K562 (cell line): ENCODE data around the gene HOXA10. TPM values are rescaled to one million over a fixed set of nuclear protein-coding genes. Genes with fewer than 3 reads are reported as not detected.

Experiments
- ATAC-seq: fragments of 200-7000 bp; cut with Tn5 transposase; 3 replicates; pipeline ENCODE4 v1.9.1; 2020; ENCODE audit warnings: moderate library complexity
- BruUV-seq: library from RNA; stranded (reverse); fragments of 400-500 nt; replicated peaks from 2 replicates; lab custom pipeline; 2021; lab: Mats Ljungman, UMichigan
- CTCF ChIA-PET: fragments of 300-600 bp; formaldehyde crosslinking; extraction: SDS; loops from one replicate; lab custom pipeline; 2021; ENCODE audit warnings: low intra/inter-chr PET ratio; lab: Yijun Ruan, JAX
- POLR2A ChIA-PET: fragments of 300-600, 350-650 bp; sonication (Branson Sonifier 250); formaldehyde crosslinking; extraction: SDS; loops from one replicate; lab custom pipeline; 2021; ENCODE audit warnings: antibody characterized with exemption, inconsistent platforms; lab: Yijun Ruan, JAX
- DNase-seq, 4 experiments: peaks; one replicate each; pipeline versions ENCODE4 v3.0.0 to v3.0.0-alpha.2; 2011 to 2018; ENCODE audit warnings: low spot score in 3 of 4, mixed read lengths in 3 of 4; ENCODE audit errors: extremely low read depth in 1 of 4
- FAIRE-seq: peaks from 2 replicates; lab custom pipeline; 2011; peaks lifted over from hg19 to GRCh38; lab: Jason Lieb, UNC
- H2AFZ ChIP-seq: 2 replicates; pipeline ENCODE4 v1.6.0; 2011; ENCODE audit warnings: low read depth, low read length, control low read depth, inconsistent platforms
- H3K27ac ChIP-seq: fragments of 200-600 bp; 3 replicates; pipeline ENCODE4 v1.8.0; 2011; ENCODE audit warnings: low read depth, mild to moderate bottlenecking, control low read depth, inconsistent platforms, low read length, moderate library complexity, mixed read lengths; ENCODE audit errors: extremely low read depth
- H3K27me3 ChIP-seq, 2 experiments: fragments of 300-600 bp in 1 of 2; 2 replicates in 1 of 2; 3 replicates in 1 of 2; pipeline versions ENCODE4 v1.6.0 to v1.8.0; 2011; ENCODE audit warnings: inconsistent platforms in 2 of 2, low read length in 2 of 2, mild to moderate bottlenecking in 1 of 2, mixed read lengths in 1 of 2, moderate library complexity in 1 of 2; ENCODE audit not compliant: control insufficient read depth in 2 of 2, insufficient read depth in 2 of 2
- H3K36me3 ChIP-seq: fragments of 300-600 bp; 3 replicates; pipeline ENCODE4 v1.8.0; 2011; ENCODE audit warnings: mild to moderate bottlenecking, low read length, inconsistent platforms; ENCODE audit not compliant: control insufficient read depth, insufficient read depth
- H3K4me1 ChIP-seq, 2 experiments: fragments of 200-600 bp in 1 of 2; replicated peaks in 1 of 2; 2 replicates in 1 of 2; 3 replicates in 1 of 2; pipeline versions ENCODE4 v1.5.1 to v1.8.0; 2011; ENCODE audit warnings: inconsistent platforms in 2 of 2, low read length in 2 of 2, mild to moderate bottlenecking in 1 of 2, mixed read lengths in 1 of 2, moderate library complexity in 1 of 2; ENCODE audit not compliant: control insufficient read depth in 2 of 2, insufficient read depth in 2 of 2
- H3K4me2 ChIP-seq: 2 replicates; pipeline ENCODE4 v1.6.1; 2011; ENCODE audit warnings: low read length, control low read depth, inconsistent platforms, mixed read lengths; ENCODE audit not compliant: insufficient read depth
- H3K4me3 ChIP-seq: fragments of 200-600 bp; sonication (generic), shearing (Covaris generic); 2 replicates; pipeline ENCODE4 v1.5.1; 2016; ENCODE audit warnings: control low read depth, inconsistent platforms
- H3K79me2 ChIP-seq: fragments of 200-600 bp; 3 replicates; pipeline ENCODE4 v1.8.0; 2011; ENCODE audit warnings: low read length, inconsistent platforms; ENCODE audit not compliant: control insufficient read depth, insufficient read depth
- H3K9ac ChIP-seq, 2 experiments: 2 replicates each; pipeline versions ENCODE4 v1.6.0 to v1.6.1; 2011; ENCODE audit warnings: low read depth in 2 of 2, low read length in 2 of 2, control low read depth in 1 of 2, inconsistent platforms in 1 of 2, mild to moderate bottlenecking in 1 of 2, mixed read lengths in 1 of 2; ENCODE audit not compliant: insufficient read depth in 1 of 2
- H3K9me1 ChIP-seq: one replicate; pipeline ENCODE4 v1.6.0; 2011; ENCODE audit warnings: inconsistent platforms, mild to moderate bottlenecking, low read length, moderate library complexity; ENCODE audit not compliant: control insufficient read depth, insufficient read depth
- H3K9me3 ChIP-seq: replicated peaks from 2 replicates; pipeline ENCODE4 v1.5.1; 2011; ENCODE audit warnings: low read depth, low read length, inconsistent platforms; ENCODE audit not compliant: control insufficient read depth, insufficient read depth
- H4K20me1 ChIP-seq: replicated peaks from 2 replicates; pipeline ENCODE4 v1.6.1; 2011; ENCODE audit warnings: low read length, inconsistent platforms, mixed read lengths; ENCODE audit not compliant: control insufficient read depth, insufficient read depth
- AFF4 ChIP-seq: sonication (generic); formaldehyde crosslinking; IDR thresholded peaks from 2 replicates; pipeline ENCODE4 v1.8.0; 2023; ENCODE audit warnings: mild to moderate bottlenecking, missing genetic modification reagents
- BCLAF1 ChIP-seq, 2 experiments: fragments of 450-650 bp in 1 of 2; IDR thresholded peaks; 2 replicates each; pipeline ENCODE4 v1.6.1; 2011 to 2017; ENCODE audit warnings: low read depth in 2 of 2, antibody characterized with exemption in 1 of 2, borderline replicate concordance in 1 of 2, low read length in 1 of 2, mild to moderate bottlenecking in 1 of 2, mixed read lengths in 1 of 2; ENCODE audit not compliant: control insufficient read depth in 1 of 2
- CAMTA2 ChIP-seq: fragments of 250-450 bp; sonication (Bioruptor Pico); conservative IDR thresholded peaks from 2 replicates; pipeline ENCODE4 v1.5.1; 2022
- FOSL1 ChIP-seq: fragments of 200-800 bp; sonication (Bioruptor generic); conservative IDR thresholded peaks from 2 replicates; pipeline ENCODE4 v1.6.1; 2016; ENCODE audit warnings: missing genetic modification characterization, missing compliant biosample characterization
- JUND ChIP-seq, 2 experiments: IDR thresholded peaks; 2 replicates in 1 of 2; 3 replicates in 1 of 2; pipeline ENCODE4 v1.6.1; 2011; ENCODE audit warnings: borderline replicate concordance in 2 of 2, low read depth in 2 of 2, low read length in 2 of 2, improper control_type of control experiment in 1 of 2, missing biosample characterization in 1 of 2, missing genetic modification characterization in 1 of 2, missing genetic modification reagents in 1 of 2
- KLF10 ChIP-seq: fragments of 250-450 bp; sonication (Bioruptor Pico); IDR thresholded peaks from 2 replicates; pipeline ENCODE4 v1.6.1; 2021; ENCODE audit warnings: matching md5 sums
- MNT ChIP-seq, 2 experiments: fragments of 450-650 bp; conservative IDR thresholded peaks; 2 replicates each; pipeline ENCODE4 v1.6.1; 2017; ENCODE audit warnings: mild to moderate bottlenecking in 2 of 2, moderate library complexity in 2 of 2
- WGBS: fragments of 100-300 bp; shearing (Covaris generic); methylation state at CpG from one replicate; pipeline ENCODE4 v1.1.6; 2016; ENCODE audit warnings: low coverage, mixed read lengths; ENCODE audit not compliant: insufficient coverage; ENCODE audit errors: missing lambda C conversion rate; 5-methylcytosine and 5-hydroxymethylcytosine counted together
- in situ Hi-C: fragments of 300-500 bp; cut with MboI; formaldehyde crosslinking; loops from 4 replicates; pipeline ENCODE4 v1.15.0; 2018; ENCODE audit warnings: inconsistent platforms, mixed read lengths
- intact Hi-C: fragments of 100-400 bp; cut with micrococcal nuclease; formaldehyde crosslinking; loops from 2 replicates; pipeline ENCODE4 v1.14.2; 2022
- polyA plus RNA-seq, 8 experiments: library from polyadenylated mRNA; depleted of rRNA in 4 of 8; stranded (reverse) in 5 of 8; unstranded in 3 of 8; fragments of >200 nt; fragmentation: Nextera tagmentation in 2 of 8; fragmentation: Illumina TruSeq in 1 of 8; extraction: Ambion mirVana in 2 of 8; extraction: Trizol in 1 of 8; gene quantifications; 2 replicates each; pipeline versions ENCODE4 v1.2.1 to v1.2.3, GENCODE V29; 2011 to 2014; ENCODE audit warnings: inconsistent platforms in 1 of 8, missing spikeins in 1 of 8
- total RNA-seq, 7 experiments: library from RNA; depleted of rRNA in 6 of 7; stranded (reverse); fragments of >200 nt in 6 of 7; fragmentation: Illumina TruSeq in 2 of 7; extraction: Trizol in 2 of 7; gene quantifications; 2 replicates each; pipeline versions ENCODE4 v1.2.1 to v1.2.3, GENCODE V29; 2011 to 2021; ENCODE audit warnings: low replicate concordance in 1 of 7

HOXA10 gene
- total and polyA plus RNA-seq, 9 of the 15 experiments (the other 6 are each of a cell fraction or from before 2014, with no cell fraction given), result not detected

- H3K27me3 ChIP-seq, result peaks cover 48 to 72% of the 10 kb centered on the region in 2 experiments
Observed at GRCh38 chr7:27202862-27203134, 28.7 kb upstream of the HOXA10 start.

More at GRCh38 chr7:27202862-27203134, 28.7 kb upstream of the HOXA10 start:
- in situ Hi-C loops, result loop anchor here (5.0 to 10.0 kb wide), 4 partner anchors 372 to 815 kb away; no protein-coding TSS in a partner anchor
- TF ChIP-seq FOSL1 (tag), result no peak
- TF ChIP-seq MNT (conservative IDR thresholded peaks at IDR 0.05), result no peak
- no peak for TF ChIP-seq JUND (IDR thresholded peaks at IDR 0.05; ENCODE audit: borderline replicate concordance, low read depth, low read length)
- no peak for TF ChIP-seq JUND (tag; IDR thresholded peaks at IDR 0.05; ENCODE audit: borderline replicate concordance, low read depth, low read length)
- no peak for TF ChIP-seq KLF10 (CRISPR knock-in tag)
- no peak for TF ChIP-seq AFF4 (CRISPR knock-in tag)
- TF ChIP-seq CAMTA2, result no peak
- no peak for TF ChIP-seq BCLAF1 (IDR thresholded peaks at IDR 0.05; ENCODE audit: borderline replicate concordance in 1 of 2, control insufficient read depth in 1 of 2, low read depth in 2 of 2, low read length in 1 of 2)
- TF ChIP-seq, all 486 proteins: peak for 0
- FAIRE-seq, result no peak
- ChIA-PET CTCF (no interaction called here), POLR2A (interaction anchor here (0.6 kb wide), 1 partner anchor 1946 kb away, joined by 3 read pairs; no protein-coding TSS in a partner anchor)
- no peaks in the 10 kb centered on the region for H3K9me3 ChIP-seq
- no peak for DNase-seq
- intact Hi-C loops, result no loop called here
- no peak overlapping the region for H3K9ac ChIP-seq
- no peak for ATAC-seq
- H3K79me2 ChIP-seq, result no peaks in the 10 kb centered on the region
- H4K20me1 ChIP-seq, result 0 out of 2 replicates have a peak, but pooled peaks cover 8% of the 10 kb centered on the region
- BruUV-seq, result no TSS peak
- 0% methylated on average over 3 of the region's 3 CpGs for WGBS
- H3K27ac ChIP-seq, result no peak overlapping the region
- H3K4me2 ChIP-seq, result no peak overlapping the region
- no peaks in the 10 kb centered on the region for H3K36me3 ChIP-seq
- no peak overlapping the region for H3K4me3 ChIP-seq
- no peaks in the 10 kb centered on the region for H3K9me1 ChIP-seq
- no peak overlapping the region for H2AFZ ChIP-seq
- peaks cover 0 to 17% of the 10 kb centered on the region in 2 experiments; a peak in 2 of 5 replicates for H3K4me1 ChIP-seq
